22Rv1 (cell line): ENCODE results near the gene WWOX.

Source experiments
- H3K27ac ChIP-seq: fragments of 450-650 bp; 2 replicates; pipeline ENCODE4 v1.5.1; 2017
- CTCF ChIP-seq: fragments of 450-650 bp; IDR thresholded peaks from 2 replicates; pipeline ENCODE4 v1.5.1; 2017; ENCODE audit warnings: mild to moderate bottlenecking
- ZFX ChIP-seq: fragments of 450-650 bp; IDR thresholded peaks from 2 replicates; pipeline ENCODE4 v1.6.1; 2017; ENCODE audit warnings: antibody characterized with exemption, borderline replicate concordance

WWOX gene

GRCh38 chr16:78673884-78674283 is 574.4 kb downstream of the WWOX start:
- no peak for TF ChIP-seq ZFX
- TF ChIP-seq CTCF = no peak

GRCh38 chr16:78675312-78675711 is 575.9 kb downstream of the WWOX start:
- H3K27ac ChIP-seq = no peak overlapping the region
- no peak for TF ChIP-seq ZFX
- TF ChIP-seq CTCF = no peak

More at GRCh38 chr16:78673884-78674283, 574.4 kb downstream of the WWOX start:
- no peak overlapping the region for H3K27ac ChIP-seq

- TF ChIP-seq ZFX (no peak), CTCF (no peak)
Measured at GRCh38 chr16:78675951-78676792, 576.7 kb downstream of the WWOX start.

GRCh38 chr16:78677181-78677731 is 577.8 kb downstream of the WWOX start:
- H3K27ac ChIP-seq = no peak overlapping the region
- TF ChIP-seq ZFX (no peak), CTCF (no peak)

More at GRCh38 chr16:78675951-78676792, 576.7 kb downstream of the WWOX start:
- H3K27ac ChIP-seq = no peak overlapping the region

- H3K27ac ChIP-seq = no peak overlapping the region
- TF ChIP-seq CTCF (no peak), ZFX (no peak)
Measured at GRCh38 chr16:78679546-78679945, 580.1 kb downstream of the WWOX start.

- H3K27ac ChIP-seq = no peak overlapping the region
- TF ChIP-seq CTCF (no peak), ZFX (no peak)
Measured at GRCh38 chr16:78681743-78682142, 582.3 kb downstream of the WWOX start.

GRCh38 chr16:78684030-78684611 is 584.7 kb downstream of the WWOX start:
- no peak overlapping the region for H3K27ac ChIP-seq

More at GRCh38 chr16:78684030-78684611, 584.7 kb downstream of the WWOX start:
- TF ChIP-seq CTCF = no peak
- no peak for TF ChIP-seq ZFX
